KMS-11 (cell line): ENCODE measurements around the gene CAMTA1.

ENCODE experiments used
- H2AFZ ChIP-seq: fragments of 200-600 bp; sonication (generic); 2 replicates; pipeline ENCODE4 v1.6.1; 2016; ENCODE audit warnings: antibody characterized with exemption, mixed run types, low read depth
- H3K27ac ChIP-seq: fragments of 200-600 bp; sonication (generic); 2 replicates; pipeline ENCODE4 v1.6.1; 2016; ENCODE audit warnings: mild to moderate bottlenecking, mixed run types
- H3K27me3 ChIP-seq: fragments of 200-600 bp; sonication (generic); 2 replicates; pipeline ENCODE4 v1.6.1; 2017; ENCODE audit warnings: mild to moderate bottlenecking, low read depth, mixed run types, moderate library complexity; ENCODE audit not compliant: insufficient read depth
- H3K36me3 ChIP-seq: fragments of 200-600 bp; sonication (generic); 2 replicates; pipeline ENCODE4 v1.6.1; 2017; ENCODE audit warnings: mild to moderate bottlenecking, mixed run types; ENCODE audit not compliant: insufficient read depth
- H3K4me1 ChIP-seq: fragments of 200-600 bp; sonication (generic); 2 replicates; pipeline ENCODE4 v1.6.1; 2016; ENCODE audit warnings: mild to moderate bottlenecking, low read depth, mixed run types; ENCODE audit not compliant: poor library complexity, severe bottlenecking
- H3K4me2 ChIP-seq: fragments of 200-600 bp; sonication (generic); 2 replicates; pipeline ENCODE4 v1.7.0; 2016; ENCODE audit warnings: mild to moderate bottlenecking, mixed run types
- H3K4me3 ChIP-seq: fragments of 200-600 bp; sonication (generic); IDR thresholded peaks from 2 replicates; pipeline ENCODE4 v1.6.1; 2017; ENCODE audit warnings: low read depth, low read length, mixed read lengths; ENCODE audit not compliant: insufficient read depth
- H3K79me2 ChIP-seq: fragments of 200-600 bp; sonication (generic); 2 replicates; pipeline ENCODE4 v1.6.1; 2016; ENCODE audit warnings: low read depth, mixed run types; ENCODE audit not compliant: insufficient read depth
- H3K9ac ChIP-seq: fragments of 200-600 bp; sonication (generic); 2 replicates; pipeline ENCODE4 v1.6.1; 2016; ENCODE audit warnings: mild to moderate bottlenecking, mixed run types
- H4K20me1 ChIP-seq: fragments of 200-600 bp; sonication (generic); 2 replicates; pipeline ENCODE4 v1.6.1; 2016; ENCODE audit warnings: mild to moderate bottlenecking, mixed run types; ENCODE audit not compliant: insufficient read depth
- CTCF ChIP-seq: fragments of 200-600 bp; sonication (generic); conservative IDR thresholded peaks from 2 replicates; pipeline ENCODE4 v1.6.1; 2017; ENCODE audit warnings: low read depth, mild to moderate bottlenecking, antibody characterized with exemption, low read length, moderate library complexity, mixed read lengths

The CAMTA1 gene

GRCh38 chr1:7586031-7586941 is 801.0 kb downstream of the CAMTA1 start:
- Histone ChIP-seq H3K4me1 (no peaks in the 10 kb centered on the region), H3K27me3 (peaks cover 38% of the 10 kb centered on the region; the same call in 1 of the 2 replicates), H3K79me2 (no peaks in the 10 kb centered on the region), H3K4me3 (no peak overlapping the region), H3K9ac (no peak overlapping the region), H2AFZ (no peak overlapping the region), H3K36me3 (no peaks in the 10 kb centered on the region), H3K27ac (no peak overlapping the region), H4K20me1 (no peaks in the 10 kb centered on the region), H3K4me2 (no peak overlapping the region)
- TF ChIP-seq CTCF, result no peak

DNA sequence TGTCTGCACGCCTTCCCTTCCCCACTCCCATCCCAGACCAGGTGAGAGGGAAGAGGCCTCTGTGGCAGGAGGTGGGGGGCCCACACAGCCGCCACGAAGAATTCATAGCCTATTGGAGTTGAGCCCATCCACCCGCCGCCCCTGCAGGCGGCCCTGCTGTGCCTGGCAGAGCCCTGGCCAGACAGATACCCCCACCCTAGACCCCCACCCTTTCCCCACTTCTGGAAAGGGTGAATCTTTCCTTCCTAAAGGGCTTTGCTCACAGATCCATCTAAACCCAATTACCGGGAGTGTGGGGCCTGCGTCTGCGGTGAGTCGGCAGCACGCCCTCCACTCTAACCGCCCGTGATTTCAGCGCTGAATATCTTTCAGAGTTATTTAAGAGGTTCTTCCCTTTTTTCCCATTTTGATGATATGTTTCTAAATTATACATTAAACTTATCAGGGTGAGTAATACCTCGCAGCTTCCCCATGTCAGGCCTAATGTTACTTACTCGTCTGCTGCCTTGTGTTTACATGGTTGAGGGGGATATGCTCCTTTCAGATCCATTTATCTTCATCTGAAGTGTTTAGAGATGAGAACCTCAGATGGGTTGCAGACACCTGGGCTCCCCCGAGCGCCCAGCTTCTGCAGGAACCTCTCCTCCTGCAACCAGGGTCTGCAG is 802.0 kb downstream of the CAMTA1 start:
- H3K27me3 ChIP-seq, result peaks cover 46% of the 10 kb centered on the region; the same call in 1 of the 2 replicates

DNA sequence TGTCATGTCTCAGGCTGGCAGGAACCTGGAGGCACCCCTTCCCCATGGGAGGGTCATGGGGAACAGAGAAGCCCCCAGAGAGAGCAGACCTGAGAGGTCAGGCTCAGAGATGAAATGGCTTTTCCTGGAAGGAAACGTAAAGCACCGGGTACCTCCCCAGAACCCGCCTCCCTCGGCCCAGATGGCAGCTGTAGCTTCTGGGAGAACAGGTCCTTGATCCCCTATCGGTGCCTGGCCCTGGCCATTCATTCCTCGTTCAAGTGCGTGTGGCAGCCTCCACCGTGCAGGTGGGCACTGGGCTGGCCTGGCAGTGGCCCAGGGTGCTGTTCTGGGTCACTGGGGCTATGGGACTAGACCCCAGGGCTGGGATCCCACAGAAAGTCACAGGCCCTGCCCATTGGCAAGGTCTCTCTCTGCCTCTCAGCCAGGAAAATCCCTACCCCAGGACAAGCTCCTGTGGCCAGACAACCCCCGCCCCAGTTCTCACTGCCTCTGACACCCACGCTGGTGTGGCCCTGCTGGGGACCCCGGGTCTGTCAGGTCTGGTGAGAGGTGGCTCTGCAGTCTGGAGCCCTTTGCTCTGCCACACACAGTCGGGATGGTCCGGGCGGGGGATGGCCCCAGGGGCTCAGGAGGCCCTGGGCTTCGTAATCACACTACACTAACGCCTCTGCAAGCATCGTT is 802.7 kb downstream of the CAMTA1 start:
- no peaks in the 10 kb centered on the region for H3K79me2 ChIP-seq
- H3K36me3 ChIP-seq, result no peaks in the 10 kb centered on the region
- no peak for TF ChIP-seq CTCF
- no peak overlapping the region for H3K4me2 ChIP-seq
- H3K9ac ChIP-seq, result no peak overlapping the region
- H3K27me3 ChIP-seq, result peaks cover 53% of the 10 kb centered on the region; the same call in 1 of the 2 replicates
- no peaks in the 10 kb centered on the region for H3K4me1 ChIP-seq
- H2AFZ ChIP-seq, result no peak overlapping the region
- H3K4me3 ChIP-seq, result no peak overlapping the region
- no peaks in the 10 kb centered on the region for H4K20me1 ChIP-seq
- no peak overlapping the region for H3K27ac ChIP-seq

More for the DNA sequence above, 802.0 kb downstream of the CAMTA1 start:
- Histone ChIP-seq H3K36me3 (no peaks in the 10 kb centered on the region), H3K4me3 (no peak overlapping the region), H3K4me2 (no peak overlapping the region), H4K20me1 (no peaks in the 10 kb centered on the region), H3K27ac (no peak overlapping the region), H3K4me1 (no peaks in the 10 kb centered on the region), H2AFZ (no peak overlapping the region), H3K79me2 (no peaks in the 10 kb centered on the region), H3K9ac (no peak overlapping the region)
- no peak for TF ChIP-seq CTCF

GRCh38 chr1:7588457-7588827 is 803.2 kb downstream of the CAMTA1 start:
- no peak for TF ChIP-seq CTCF

More at GRCh38 chr1:7588457-7588827, 803.2 kb downstream of the CAMTA1 start:
- Histone ChIP-seq H3K9ac (no peak overlapping the region), H3K79me2 (no peaks in the 10 kb centered on the region), H4K20me1 (no peaks in the 10 kb centered on the region), H3K27ac (no peak overlapping the region), H3K4me2 (no peak overlapping the region), H3K4me1 (no peaks in the 10 kb centered on the region), H3K36me3 (no peaks in the 10 kb centered on the region), H3K4me3 (no peak overlapping the region), H3K27me3 (peaks cover 58% of the 10 kb centered on the region; the same call in 1 of the 2 replicates), H2AFZ (no peak overlapping the region)
